ENCODE measurements around the gene IKBKG. TPM values are rescaled to one million over a fixed set of nuclear protein-coding genes. Genes with fewer than 3 reads are reported as not detected.
"Not testable (repeated sequence)": the region's sequence is repeated elsewhere in the genome, so short reads cannot be mapped to it uniquely, and the experiment has no call there.

IKBKG gene
- total RNA-seq, 1 donor from 2014 or later = 25.0 TPM

DNA sequence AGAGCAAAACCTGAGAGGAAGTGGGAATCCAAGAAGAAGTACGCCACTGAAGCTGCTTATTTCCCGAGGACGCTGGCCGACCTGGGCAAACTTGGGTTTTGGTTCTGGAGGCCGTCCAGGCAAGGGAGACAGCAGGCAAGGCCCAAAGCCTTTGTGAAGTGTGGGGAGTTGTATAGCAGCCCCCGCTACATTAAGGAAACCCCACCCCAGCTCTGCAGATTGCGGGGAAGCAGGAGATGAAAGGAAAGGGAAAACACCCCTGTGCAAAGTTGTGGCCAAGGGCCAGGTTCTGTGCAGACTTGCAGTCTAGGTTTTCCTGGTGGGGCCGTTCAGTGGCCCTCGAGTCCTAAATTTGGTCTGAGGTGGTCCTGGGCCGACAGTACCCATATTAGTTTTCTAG is 25.6 kb downstream of the IKBKG start:
- DNase-seq (ENCODE audit: extremely low spot score, unreplicated experiment); H3K36me3 Mint-ChIP-seq (ENCODE audit: unreplicated experiment); H3K4me3 Mint-ChIP-seq (ENCODE audit: unreplicated experiment); H3K9me3 Mint-ChIP-seq (ENCODE audit: unreplicated experiment); H3K27me3 Mint-ChIP-seq (ENCODE audit: unreplicated experiment); H3K4me1 Mint-ChIP-seq (ENCODE audit: unreplicated experiment); H3K27ac Mint-ChIP-seq (ENCODE audit: unreplicated experiment): not testable (repeated sequence)

DNA sequence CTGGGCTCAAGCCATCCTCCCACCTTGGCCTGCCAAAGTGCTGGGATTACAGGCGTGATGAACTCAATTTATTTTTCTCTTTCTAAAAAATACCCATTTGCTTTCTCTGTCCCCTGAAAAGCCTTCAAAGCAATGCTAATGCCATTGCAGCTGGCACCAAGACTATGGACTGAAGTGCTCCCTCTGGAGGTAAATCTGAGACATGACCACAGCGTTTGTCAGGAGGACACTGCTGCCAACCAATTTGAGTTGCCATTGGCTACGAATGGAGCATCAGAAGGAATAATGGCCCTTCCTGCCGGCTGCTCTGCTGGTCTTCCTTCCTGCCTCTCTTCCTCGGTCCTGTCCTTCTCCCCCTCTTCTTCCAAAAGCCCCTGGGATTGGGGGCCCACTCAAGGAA is 27.7 kb downstream of the IKBKG start:
- not testable (repeated sequence) for H3K9me3 Mint-ChIP-seq (ENCODE audit: unreplicated experiment); H3K4me3 Mint-ChIP-seq (ENCODE audit: unreplicated experiment); H3K4me1 Mint-ChIP-seq (ENCODE audit: unreplicated experiment); H3K27me3 Mint-ChIP-seq (ENCODE audit: unreplicated experiment); H3K36me3 Mint-ChIP-seq (ENCODE audit: unreplicated experiment); DNase-seq (ENCODE audit: extremely low spot score, unreplicated experiment); H3K27ac Mint-ChIP-seq (ENCODE audit: unreplicated experiment)

DNA sequence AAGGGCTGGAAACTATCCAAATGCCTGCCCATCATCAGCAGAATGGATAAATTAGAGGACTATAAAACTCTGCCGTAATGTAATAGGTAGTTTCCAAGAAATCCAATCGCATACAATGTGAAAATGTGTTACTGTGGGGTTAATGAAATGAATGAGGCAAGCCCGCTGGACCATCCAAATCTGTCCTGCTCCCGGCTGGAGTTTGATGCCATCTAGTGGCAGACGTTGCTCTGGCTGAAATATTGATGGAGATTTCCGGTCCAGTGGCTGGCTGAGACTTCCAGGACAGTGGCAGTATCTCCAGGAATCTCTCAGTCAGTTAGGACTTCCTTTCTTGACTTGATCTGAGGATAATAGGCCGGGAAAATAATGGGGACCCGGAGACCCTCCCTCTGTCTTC is 35.6 kb downstream of the IKBKG start:
- DNase-seq (ENCODE audit: extremely low spot score, unreplicated experiment); H3K9me3 Mint-ChIP-seq (ENCODE audit: unreplicated experiment); H3K4me3 Mint-ChIP-seq (ENCODE audit: unreplicated experiment); H3K36me3 Mint-ChIP-seq (ENCODE audit: unreplicated experiment); H3K27me3 Mint-ChIP-seq (ENCODE audit: unreplicated experiment); H3K27ac Mint-ChIP-seq (ENCODE audit: unreplicated experiment); H3K4me1 Mint-ChIP-seq (ENCODE audit: unreplicated experiment): not testable (repeated sequence)

GRCh38 chrX:154584585-154585183 is 37.3 kb downstream of the IKBKG start, which contains the start of gene CTAG1A:
Gene CTAG1A (plus strand): TSS chrX:154585133. CDS start chrX:154585207, 74 bp downstream.
- not testable (repeated sequence) for H3K27me3 Mint-ChIP-seq (ENCODE audit: unreplicated experiment)

GRCh38 chrX:154590415-154590814 is 43.0 kb downstream of the IKBKG start:
- not testable (repeated sequence) for H3K4me1 Mint-ChIP-seq (ENCODE audit: unreplicated experiment); H3K27ac Mint-ChIP-seq (ENCODE audit: unreplicated experiment); H3K9me3 Mint-ChIP-seq (ENCODE audit: unreplicated experiment); DNase-seq (ENCODE audit: extremely low spot score, unreplicated experiment); H3K27me3 Mint-ChIP-seq (ENCODE audit: unreplicated experiment); H3K36me3 Mint-ChIP-seq (ENCODE audit: unreplicated experiment); H3K4me3 Mint-ChIP-seq (ENCODE audit: unreplicated experiment)

More at GRCh38 chrX:154584585-154585183, 37.3 kb downstream of the IKBKG start, which contains the start of gene CTAG1A:
- H3K4me3 Mint-ChIP-seq (ENCODE audit: unreplicated experiment); DNase-seq (ENCODE audit: extremely low spot score, unreplicated experiment); H3K4me1 Mint-ChIP-seq (ENCODE audit: unreplicated experiment); H3K36me3 Mint-ChIP-seq (ENCODE audit: unreplicated experiment); H3K27ac Mint-ChIP-seq (ENCODE audit: unreplicated experiment); H3K9me3 Mint-ChIP-seq (ENCODE audit: unreplicated experiment): not testable (repeated sequence)

DNA sequence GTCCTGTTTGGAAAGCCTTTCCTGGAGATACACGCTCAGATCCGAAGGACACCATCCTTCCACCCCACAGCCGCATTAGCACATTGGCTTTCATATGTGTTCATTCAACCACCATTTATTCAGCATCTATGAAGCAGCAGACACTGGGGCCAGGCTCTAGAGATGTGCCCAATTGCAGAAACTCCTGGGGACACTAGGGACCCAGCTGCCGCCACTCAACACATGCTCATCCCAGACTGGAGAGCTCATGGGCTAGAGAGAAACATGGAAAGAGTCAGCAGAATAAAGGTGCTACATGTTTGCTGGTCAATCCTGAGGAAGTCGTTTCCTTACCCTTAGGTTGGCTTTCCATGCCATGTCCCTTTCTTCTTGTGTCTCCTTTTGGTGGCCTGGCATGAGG is 45.1 kb downstream of the IKBKG start:
- no peaks in the 10 kb centered on the region for H3K9me3 Mint-ChIP-seq (ENCODE audit: unreplicated experiment)
- H3K36me3 Mint-ChIP-seq (ENCODE audit: unreplicated experiment) = no peaks in the 10 kb centered on the region
- H3K4me1 Mint-ChIP-seq (ENCODE audit: unreplicated experiment) = peaks cover 19% of the 10 kb centered on the region
- no peaks in the 10 kb centered on the region for H3K27me3 Mint-ChIP-seq (ENCODE audit: unreplicated experiment)
- TF ChIP-seq, protein P1, sequence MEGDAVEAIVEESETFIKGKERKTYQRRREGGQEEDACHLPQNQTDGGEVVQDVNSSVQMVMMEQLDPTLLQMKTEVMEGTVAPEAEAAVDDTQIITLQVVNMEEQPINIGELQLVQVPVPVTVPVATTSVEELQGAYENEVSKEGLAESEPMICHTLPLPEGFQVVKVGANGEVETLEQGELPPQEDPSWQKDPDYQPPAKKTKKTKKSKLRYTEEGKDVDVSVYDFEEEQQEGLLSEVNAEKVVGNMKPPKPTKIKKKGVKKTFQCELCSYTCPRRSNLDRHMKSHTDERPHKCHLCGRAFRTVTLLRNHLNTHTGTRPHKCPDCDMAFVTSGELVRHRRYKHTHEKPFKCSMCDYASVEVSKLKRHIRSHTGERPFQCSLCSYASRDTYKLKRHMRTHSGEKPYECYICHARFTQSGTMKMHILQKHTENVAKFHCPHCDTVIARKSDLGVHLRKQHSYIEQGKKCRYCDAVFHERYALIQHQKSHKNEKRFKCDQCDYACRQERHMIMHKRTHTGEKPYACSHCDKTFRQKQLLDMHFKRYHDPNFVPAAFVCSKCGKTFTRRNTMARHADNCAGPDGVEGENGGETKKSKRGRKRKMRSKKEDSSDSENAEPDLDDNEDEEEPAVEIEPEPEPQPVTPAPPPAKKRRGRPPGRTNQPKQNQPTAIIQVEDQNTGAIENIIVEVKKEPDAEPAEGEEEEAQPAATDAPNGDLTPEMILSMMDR (IDR thresholded peaks at IDR 0.05) = no peak
- H3K27ac Mint-ChIP-seq (ENCODE audit: unreplicated experiment) = no peak overlapping the region
- peak; percentile 38 for DNase-seq (ENCODE audit: extremely low spot score, unreplicated experiment)
- no peak overlapping the region for H3K4me3 Mint-ChIP-seq (ENCODE audit: unreplicated experiment)

DNA sequence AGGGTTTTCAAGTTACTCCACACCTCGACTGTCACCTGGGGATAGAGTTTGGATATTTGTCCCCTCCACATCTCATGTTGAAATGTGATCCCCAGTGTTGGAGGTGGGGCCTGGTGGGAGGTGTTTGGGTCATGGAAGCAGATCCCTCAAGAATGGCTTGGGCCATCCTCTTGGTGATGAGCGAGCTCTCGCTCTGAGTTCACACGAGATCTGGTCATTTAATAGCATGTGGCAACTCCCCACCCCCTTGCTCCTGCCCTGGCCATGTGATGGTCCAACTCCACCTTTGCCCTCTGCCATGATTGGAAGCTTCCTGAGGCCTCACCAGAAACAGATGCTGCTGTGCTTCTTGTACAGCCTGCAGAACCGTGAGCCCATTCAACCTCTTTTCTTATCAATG is 45.8 kb downstream of the IKBKG start:
- peaks cover 6% of the 10 kb centered on the region for H3K9me3 Mint-ChIP-seq (ENCODE audit: unreplicated experiment)
- no peaks in the 10 kb centered on the region for H3K36me3 Mint-ChIP-seq (ENCODE audit: unreplicated experiment)
- TF ChIP-seq, protein P1 (IDR thresholded peaks at IDR 0.05) = no peak
- peaks cover 19% of the 10 kb centered on the region for H3K4me1 Mint-ChIP-seq (ENCODE audit: unreplicated experiment)
- no peaks in the 10 kb centered on the region for H3K27me3 Mint-ChIP-seq (ENCODE audit: unreplicated experiment)
- DNase-seq (ENCODE audit: extremely low spot score, unreplicated experiment) = peak; percentile 44
- no peak overlapping the region for H3K27ac Mint-ChIP-seq (ENCODE audit: unreplicated experiment)
- H3K4me3 Mint-ChIP-seq (ENCODE audit: unreplicated experiment) = no peak overlapping the region
